Lung (tissue), 12 donors: ENCODE data around the gene AGPAT3. TPM values are rescaled to one million over a fixed set of nuclear protein-coding genes. Genes with fewer than 3 reads are reported as not detected.

Experiments
- ATAC-seq: fragments of 200-7000 bp; cut with Tn5 transposase; one replicate; pipeline ENCODE4 v1.9.1; 2020; ENCODE audit warnings: moderate number of reproducible peaks; ENCODE audit not compliant: insufficient read depth, low FRiP score
- DNase-seq, 3 donors: peaks; one replicate each; pipeline ENCODE4 v3.0.0-alpha.2; 2013 to 2017
- H3K27ac ChIP-seq, 2 donors: one replicate each; pipeline ENCODE4 v1.5.1; 2013; ENCODE audit warnings: mild to moderate bottlenecking in 2 of 2, moderate library complexity in 2 of 2, control low read depth in 1 of 2, inconsistent platforms in 1 of 2, low read depth in 1 of 2, low read length in 1 of 2
- H3K27me3 ChIP-seq, 3 donors: one replicate each; pipeline ENCODE4 v1.5.1; 2013; ENCODE audit warnings: low read length in 2 of 3; ENCODE audit not compliant: control insufficient read depth in 3 of 3, insufficient read depth in 3 of 3
- H3K36me3 ChIP-seq, 4 donors: one replicate each; pipeline ENCODE4 v1.5.1; 2013; ENCODE audit warnings: low read length in 4 of 4, mild to moderate bottlenecking in 1 of 4, moderate library complexity in 1 of 4; ENCODE audit not compliant: control insufficient read depth in 4 of 4, insufficient read depth in 4 of 4
- H3K4me1 ChIP-seq, 5 donors: one replicate each; pipeline ENCODE4 v1.5.1; 2013; ENCODE audit warnings: low read length in 5 of 5, mild to moderate bottlenecking in 2 of 5, moderate library complexity in 1 of 5; ENCODE audit not compliant: control insufficient read depth in 5 of 5, insufficient read depth in 5 of 5
- H3K4me3 ChIP-seq: one replicate; pipeline ENCODE4 v1.5.1; 2013; ENCODE audit warnings: mild to moderate bottlenecking, control low read depth, moderate library complexity
- H3K9ac ChIP-seq, 2 donors: one replicate each; pipeline ENCODE4 v1.5.1; 2013; ENCODE audit warnings: low read length in 2 of 2, control low read depth in 1 of 2; ENCODE audit not compliant: insufficient read depth in 1 of 2
- H3K9me3 ChIP-seq, 4 donors: one replicate each; pipeline ENCODE4 v1.5.1; 2013; ENCODE audit warnings: low read length in 3 of 4, mild to moderate bottlenecking in 1 of 4, moderate library complexity in 1 of 4; ENCODE audit not compliant: control insufficient read depth in 4 of 4, insufficient read depth in 3 of 4
- WGBS, 2 donors: extraction: QIAGEN DNeasy Blood & Tissue Kit; methylation state at CpG; one replicate each; pipeline ENCODE4 v1.1.7; 2013; 5-methylcytosine and 5-hydroxymethylcytosine counted together
- polyA plus RNA-seq, 2 donors: library from polyadenylated mRNA; stranded (reverse); fragments of 200-250 nt; gene quantifications; one replicate each; pipeline ENCODE4 v1.2.1, GENCODE V29; 2013
- total RNA-seq, 2 donors: library from RNA; depleted of rRNA in 1 of 2; stranded (reverse); fragments of >200 nt in 1 of 2; gene quantifications; one replicate each; pipeline ENCODE4 v1.2.1, GENCODE V29; 2014 to 2021
- TF ChIP-seq, protein P1 (sequence below): IDR thresholded peaks from 2 replicates; pipeline ENCODE4 v1.5.1; 2012; ENCODE audit warnings: mild to moderate bottlenecking; ENCODE audit errors: control extremely low read depth, extremely low read depth
- donor health status: control.
- donor health status: control.
- donor health status: Bipolar disorder and iron deficiency.
- donor health status: healthy.
- donor health status: DM: yes; HTN: yes; CAD: no.

AGPAT3 gene
- total and polyA plus RNA-seq, 4 donors = 29.4 to 120 (median 43.9) TPM

DNA sequence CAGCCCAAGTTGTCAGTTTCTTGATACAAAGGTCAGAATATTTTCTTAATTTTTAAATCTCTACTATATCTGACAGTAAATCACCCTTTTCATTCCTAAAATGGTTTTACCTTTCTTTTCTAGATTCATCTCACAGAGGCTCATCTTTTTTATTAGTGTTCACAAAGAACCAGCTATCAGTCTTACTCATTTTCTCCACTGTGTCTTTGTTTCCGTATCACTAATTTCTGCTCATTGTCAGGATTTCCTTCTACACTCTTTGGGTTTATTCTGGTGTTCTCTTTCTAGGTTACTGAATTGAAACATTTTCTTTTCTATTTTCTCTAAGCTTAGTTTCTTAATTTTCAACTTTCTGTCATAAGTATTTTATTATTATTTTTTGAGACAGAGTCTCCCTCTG lies 8.7 kb downstream of the AGPAT3 start:
- no peaks in the 10 kb centered on the region for H3K9me3 ChIP-seq
- H3K27ac ChIP-seq = no peak overlapping the region
- H3K27me3 ChIP-seq = no peaks in the 10 kb centered on the region
- TF ChIP-seq, protein P1, sequence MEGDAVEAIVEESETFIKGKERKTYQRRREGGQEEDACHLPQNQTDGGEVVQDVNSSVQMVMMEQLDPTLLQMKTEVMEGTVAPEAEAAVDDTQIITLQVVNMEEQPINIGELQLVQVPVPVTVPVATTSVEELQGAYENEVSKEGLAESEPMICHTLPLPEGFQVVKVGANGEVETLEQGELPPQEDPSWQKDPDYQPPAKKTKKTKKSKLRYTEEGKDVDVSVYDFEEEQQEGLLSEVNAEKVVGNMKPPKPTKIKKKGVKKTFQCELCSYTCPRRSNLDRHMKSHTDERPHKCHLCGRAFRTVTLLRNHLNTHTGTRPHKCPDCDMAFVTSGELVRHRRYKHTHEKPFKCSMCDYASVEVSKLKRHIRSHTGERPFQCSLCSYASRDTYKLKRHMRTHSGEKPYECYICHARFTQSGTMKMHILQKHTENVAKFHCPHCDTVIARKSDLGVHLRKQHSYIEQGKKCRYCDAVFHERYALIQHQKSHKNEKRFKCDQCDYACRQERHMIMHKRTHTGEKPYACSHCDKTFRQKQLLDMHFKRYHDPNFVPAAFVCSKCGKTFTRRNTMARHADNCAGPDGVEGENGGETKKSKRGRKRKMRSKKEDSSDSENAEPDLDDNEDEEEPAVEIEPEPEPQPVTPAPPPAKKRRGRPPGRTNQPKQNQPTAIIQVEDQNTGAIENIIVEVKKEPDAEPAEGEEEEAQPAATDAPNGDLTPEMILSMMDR = no peak
- no peak overlapping the region for H3K4me3 ChIP-seq
- ATAC-seq = no peak
- DNase-seq = no peak
- H3K4me1 ChIP-seq = peaks cover 0 to 5% (median 0%) of the 10 kb centered on the region in 5 donors
- H3K36me3 ChIP-seq = peaks cover 2 to 12% (median 7%) of the 10 kb centered on the region in 4 donors
- 85 to 93% methylated on average over 1 of the region's 1 CpG for WGBS, 2 donors
- H3K9ac ChIP-seq = no peak overlapping the region

DNA sequence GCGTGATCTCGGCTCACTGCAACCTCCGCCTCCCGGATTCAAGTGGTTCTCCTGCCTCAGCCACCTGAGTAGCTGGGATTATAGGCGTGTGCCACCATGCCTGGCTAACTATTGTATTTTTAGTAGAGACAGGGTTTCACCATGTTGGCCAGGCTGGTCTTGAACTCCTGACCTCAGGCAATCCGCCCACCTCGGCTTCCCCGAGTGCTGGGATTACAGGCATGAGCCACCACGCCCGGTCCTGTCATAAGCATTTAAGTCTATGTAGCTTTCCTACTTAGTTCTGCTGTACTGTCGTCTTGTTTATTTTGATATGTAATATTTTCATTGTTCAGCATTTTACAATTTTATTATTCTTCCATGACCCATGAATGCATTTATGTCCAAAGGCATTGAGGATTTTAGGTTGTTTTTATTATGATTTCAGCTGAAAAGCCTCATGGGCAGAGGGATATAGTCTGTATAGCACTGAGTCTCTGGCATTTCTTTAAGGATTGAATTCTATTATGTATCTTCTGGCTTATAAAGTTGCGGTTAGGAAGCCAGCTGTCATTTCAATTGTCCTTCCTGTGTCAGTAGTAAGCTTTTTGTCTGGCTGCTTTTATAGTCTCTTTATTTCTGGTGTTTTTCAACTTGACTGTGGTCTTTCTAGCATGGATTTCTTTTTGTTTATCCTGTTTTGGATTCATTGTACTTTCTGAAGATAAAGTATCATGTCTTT lies 9.2 kb downstream of the AGPAT3 start:
- 77 to 86% methylated on average over 12 of the region's 12 CpGs for WGBS, 2 donors
- H3K9me3 ChIP-seq = no peaks in the 10 kb centered on the region
- no peak for DNase-seq

DNA sequence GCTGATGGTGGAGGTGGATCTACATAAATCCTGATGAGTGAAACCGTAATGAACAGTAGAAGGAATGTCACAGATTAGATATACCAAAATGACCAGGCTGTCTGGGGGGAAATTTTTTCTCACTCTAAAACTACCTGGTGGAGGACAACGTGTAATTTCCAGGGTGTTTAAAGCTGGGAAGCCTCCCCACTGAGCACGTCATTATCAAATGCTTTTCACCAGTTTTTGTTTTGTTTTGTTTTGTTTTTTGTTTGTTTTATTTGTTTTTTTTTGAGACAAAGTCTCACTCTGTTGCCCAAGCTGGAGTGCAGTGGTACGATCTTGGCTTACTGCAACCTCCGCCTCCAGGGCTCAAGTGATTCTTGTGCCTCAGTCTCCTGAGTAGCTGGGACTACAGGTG lies 11.6 kb downstream of the AGPAT3 start:
- Histone ChIP-seq H3K9ac (no peak overlapping the region), H3K4me3 (no peak overlapping the region), H3K9me3 (no peaks in the 10 kb centered on the region), H3K27ac (no peak overlapping the region), H3K27me3 (no peaks in the 10 kb centered on the region), H3K4me1 (peaks cover 0 to 11% (median 0%) of the 10 kb centered on the region in 5 donors), H3K36me3 (peaks cover 0 to 7% (median 4%) of the 10 kb centered on the region in 4 donors)
- WGBS, 2 donors = 95 to 97% methylated on average over 5 of the region's 5 CpGs
- ATAC-seq = no peak
- DNase-seq = no peak
- TF ChIP-seq, protein P1 = no peak

More for the DNA sequence above, 9.2 kb downstream of the AGPAT3 start:
- no peaks in the 10 kb centered on the region for H3K27me3 ChIP-seq
- TF ChIP-seq, protein P1 = no peak
- H3K9ac ChIP-seq = no peak overlapping the region
- peaks cover 0 to 12% (median 7%) of the 10 kb centered on the region in 4 donors for H3K36me3 ChIP-seq
- peaks cover 0 to 5% (median 0%) of the 10 kb centered on the region in 5 donors for H3K4me1 ChIP-seq
- no peak overlapping the region for H3K4me3 ChIP-seq
- no peak overlapping the region for H3K27ac ChIP-seq
- ATAC-seq = no peak
